Smooth muscle cell (in vitro differentiated cells): ENCODE results near the gene BAHCC1. TPM values are rescaled to one million over a fixed set of nuclear protein-coding genes. Genes with fewer than 3 reads are reported as not detected.

ENCODE experiments used
- DNase-seq: peaks from one replicate; lab custom pipeline; 2025; ENCODE audit not compliant: unreplicated experiment; lab: John Stamatoyannopoulos, UW
- H2AFZ ChIP-seq: fragments of 200-600 bp; sonication (generic); 2 replicates; pipeline ENCODE4 v1.6.0; 2016; ENCODE audit warnings: antibody characterized with exemption, low read depth, mild to moderate bottlenecking
- H3F3A ChIP-seq: fragments of 200-600 bp; sonication (generic); 2 replicates; pipeline ENCODE4 v1.6.0; 2017; ENCODE audit warnings: antibody characterized with exemption, low read depth
- H3K27ac ChIP-seq: fragments of 200-600 bp; sonication (generic); 2 replicates; pipeline ENCODE4 v1.5.1; 2016; ENCODE audit warnings: low read depth, mild to moderate bottlenecking
- H3K27me3 ChIP-seq: fragments of 200-600 bp; sonication (generic); 2 replicates; pipeline ENCODE4 v1.6.1; 2016; ENCODE audit warnings: low read depth, mild to moderate bottlenecking
- H3K36me3 ChIP-seq: fragments of 200-600 bp; sonication (generic); 2 replicates; pipeline ENCODE4 v1.5.1; 2016; ENCODE audit warnings: low read depth
- H3K4me1 ChIP-seq: fragments of 200-600 bp; sonication (generic); 2 replicates; pipeline ENCODE4 v1.5.1; 2016; ENCODE audit warnings: low read depth
- H3K4me2 ChIP-seq: fragments of 200-600 bp; sonication (generic); 2 replicates; pipeline ENCODE4 v1.6.0; 2016; ENCODE audit warnings: mild to moderate bottlenecking
- H3K4me3 ChIP-seq: fragments of 200-600 bp; sonication (generic); 2 replicates; pipeline ENCODE4 v1.5.1; 2016; ENCODE audit warnings: mild to moderate bottlenecking
- H3K79me2 ChIP-seq: fragments of 200-600 bp; sonication (generic); 2 replicates; pipeline ENCODE4 v1.6.0; 2016; ENCODE audit warnings: low read depth, mild to moderate bottlenecking
- H3K9ac ChIP-seq: fragments of 200-600 bp; sonication (generic); 2 replicates; pipeline ENCODE4 v1.6.0; 2016; ENCODE audit warnings: low read depth
- H3K9me3 ChIP-seq: fragments of 200-600 bp; sonication (generic); replicated peaks from 2 replicates; pipeline ENCODE4 v1.5.1; 2016; ENCODE audit warnings: low read depth
- H4K20me1 ChIP-seq: fragments of 200-600 bp; sonication (generic); 2 replicates; pipeline ENCODE4 v1.6.0; 2016; ENCODE audit warnings: low read depth
- WGBS: methylation state at CpG from one replicate; pipeline ENCODE4 v1.1.7; 2016; ENCODE audit warnings: low lambda C conversion rate; 5-methylcytosine and 5-hydroxymethylcytosine counted together
- polyA plus RNA-seq: library from polyadenylated mRNA; unstranded; fragments of >200 nt; fragmentation: Nextera tagmentation; extraction: Ambion mirVana; gene quantifications from 2 replicates; pipeline ENCODE4 v1.2.1, GENCODE V29; 2016
- total RNA-seq: library from RNA; depleted of rRNA; stranded (reverse); fragments of >200 nt; gene quantifications from 2 replicates; pipeline ENCODE4 v1.2.3, GENCODE V29; 2014
- TF ChIP-seq, protein P1 (sequence below): fragments of 200-600 bp; sonication (generic); IDR thresholded peaks from 2 replicates; pipeline ENCODE4 v1.5.1; 2017; ENCODE audit warnings: borderline replicate concordance, mild to moderate bottlenecking, antibody characterized with exemption; ENCODE audit not compliant: insufficient read depth, poor library complexity, severe bottlenecking

BAHCC1 gene
- total and polyA plus RNA-seq, 2 experiments from 2014 or later, result 3.2 to 4.6 TPM

DNA sequence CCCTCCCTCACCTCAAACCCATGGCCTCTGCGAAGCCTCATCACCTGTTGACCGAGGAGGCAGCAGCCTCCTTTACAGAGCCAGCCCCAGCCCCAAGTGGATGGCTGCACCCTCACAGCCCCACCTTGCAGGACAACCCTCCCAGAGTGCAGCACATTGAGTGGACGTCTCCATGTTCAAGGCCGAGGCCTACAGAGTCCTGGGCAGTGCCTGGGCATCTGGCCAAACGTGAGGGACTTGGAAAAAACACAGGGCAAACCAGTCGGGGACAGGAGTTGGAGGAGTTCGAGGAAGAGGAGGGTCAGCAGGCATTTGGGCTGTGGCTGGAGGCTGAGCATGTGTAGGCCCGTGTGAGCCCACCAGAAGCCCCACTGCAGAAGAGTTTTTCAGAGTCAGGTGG is 77.8 kb downstream of the BAHCC1 start:
- Histone ChIP-seq H3K36me3 (no peaks in the 10 kb centered on the region), H3K4me2 (no peak overlapping the region), H3K9me3 (no peaks in the 10 kb centered on the region), H3K27me3 (no peaks in the 10 kb centered on the region), H3K79me2 (no peaks in the 10 kb centered on the region), H2AFZ (no peak overlapping the region), H3K4me3 (no peak overlapping the region), H3K27ac (no peak overlapping the region), H3F3A (no peaks in the 10 kb centered on the region), H4K20me1 (no peaks in the 10 kb centered on the region), H3K9ac (no peak overlapping the region), H3K4me1 (peaks cover 11% of the 10 kb centered on the region)
- no peak for DNase-seq
- TF ChIP-seq, protein P1, sequence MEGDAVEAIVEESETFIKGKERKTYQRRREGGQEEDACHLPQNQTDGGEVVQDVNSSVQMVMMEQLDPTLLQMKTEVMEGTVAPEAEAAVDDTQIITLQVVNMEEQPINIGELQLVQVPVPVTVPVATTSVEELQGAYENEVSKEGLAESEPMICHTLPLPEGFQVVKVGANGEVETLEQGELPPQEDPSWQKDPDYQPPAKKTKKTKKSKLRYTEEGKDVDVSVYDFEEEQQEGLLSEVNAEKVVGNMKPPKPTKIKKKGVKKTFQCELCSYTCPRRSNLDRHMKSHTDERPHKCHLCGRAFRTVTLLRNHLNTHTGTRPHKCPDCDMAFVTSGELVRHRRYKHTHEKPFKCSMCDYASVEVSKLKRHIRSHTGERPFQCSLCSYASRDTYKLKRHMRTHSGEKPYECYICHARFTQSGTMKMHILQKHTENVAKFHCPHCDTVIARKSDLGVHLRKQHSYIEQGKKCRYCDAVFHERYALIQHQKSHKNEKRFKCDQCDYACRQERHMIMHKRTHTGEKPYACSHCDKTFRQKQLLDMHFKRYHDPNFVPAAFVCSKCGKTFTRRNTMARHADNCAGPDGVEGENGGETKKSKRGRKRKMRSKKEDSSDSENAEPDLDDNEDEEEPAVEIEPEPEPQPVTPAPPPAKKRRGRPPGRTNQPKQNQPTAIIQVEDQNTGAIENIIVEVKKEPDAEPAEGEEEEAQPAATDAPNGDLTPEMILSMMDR, result no peak
- WGBS, result 97% methylated on average over 7 of the region's 8 CpGs

DNA sequence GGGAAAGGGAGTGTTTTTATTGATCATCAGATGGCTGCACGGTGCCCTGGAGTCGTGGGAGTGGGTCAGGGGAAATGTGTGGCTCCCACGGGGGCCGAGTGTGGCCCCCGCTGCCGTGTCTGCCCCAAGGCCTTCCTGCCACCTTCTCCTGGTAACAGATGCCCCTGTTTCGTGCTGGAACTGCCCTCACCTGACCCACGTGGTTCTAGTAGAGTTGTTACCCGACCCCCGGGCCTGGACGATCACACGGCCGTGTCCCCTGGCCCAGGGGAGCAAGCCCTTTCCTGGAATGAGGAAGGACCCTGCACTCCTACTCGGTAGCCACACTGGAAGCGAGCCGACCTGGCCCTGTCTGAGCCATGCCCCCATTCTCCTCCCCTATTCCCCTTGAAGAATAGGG is 79.7 kb downstream of the BAHCC1 start:
- peaks cover 11% of the 10 kb centered on the region for H3K4me1 ChIP-seq
- H3K27me3 ChIP-seq, result no peaks in the 10 kb centered on the region
- no peak overlapping the region for H3K4me3 ChIP-seq
- H3K36me3 ChIP-seq, result no peaks in the 10 kb centered on the region
- H3K9ac ChIP-seq, result no peak overlapping the region
- H3K9me3 ChIP-seq, result no peaks in the 10 kb centered on the region
- no peaks in the 10 kb centered on the region for H3K79me2 ChIP-seq
- H3K4me2 ChIP-seq, result no peak overlapping the region
- 91% methylated on average over 16 of the region's 16 CpGs for WGBS
- H3F3A ChIP-seq, result peaks cover 3% of the 10 kb centered on the region
- no peak overlapping the region for H2AFZ ChIP-seq
- no peak for DNase-seq
- no peak overlapping the region for H3K27ac ChIP-seq
- H4K20me1 ChIP-seq, result no peaks in the 10 kb centered on the region
- TF ChIP-seq, protein P1, result no peak

DNA sequence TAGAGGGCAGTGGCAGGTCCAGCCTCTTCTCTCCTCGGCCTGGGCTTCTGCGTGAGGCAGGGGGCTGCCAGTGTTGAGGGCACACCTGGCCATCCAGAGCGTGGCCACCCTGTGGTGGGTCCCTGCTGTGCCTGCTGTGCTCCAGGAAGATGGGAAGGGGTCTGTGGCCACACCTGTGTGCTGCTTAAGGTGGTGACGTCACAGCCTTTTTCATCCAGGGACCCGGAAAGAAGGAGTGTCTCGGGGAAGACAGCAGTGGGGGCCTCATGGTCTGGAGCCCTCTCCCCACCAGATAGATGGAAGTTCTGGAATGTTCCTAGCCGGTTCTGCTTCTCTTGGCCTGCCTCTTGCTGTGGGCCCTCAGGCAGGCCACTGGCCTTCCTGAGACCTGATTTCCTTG is 80.8 kb downstream of the BAHCC1 start:
- TF ChIP-seq, protein P1, result no peak
- WGBS, result 98% methylated on average over 7 of the region's 7 CpGs
- no peaks in the 10 kb centered on the region for H4K20me1 ChIP-seq

DNA sequence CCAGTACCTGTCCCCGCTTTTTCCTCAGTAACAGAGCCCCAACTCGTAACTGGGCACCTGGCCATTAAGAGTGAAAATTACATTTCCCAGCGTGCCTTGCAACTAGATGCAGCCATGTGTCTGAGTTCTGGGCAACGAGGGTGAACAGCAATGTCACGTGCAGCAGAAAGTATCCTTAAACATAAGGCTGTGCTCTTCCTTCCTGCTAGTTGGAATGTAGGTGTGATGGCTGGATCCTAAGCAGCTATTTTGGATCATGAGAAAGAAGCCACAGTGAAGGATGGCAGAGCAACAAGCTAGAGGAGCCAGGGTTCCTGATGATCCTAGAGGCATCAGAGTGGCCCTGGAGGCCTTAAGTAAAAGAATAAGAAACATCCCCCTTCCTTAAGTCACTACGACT is 81.4 kb downstream of the BAHCC1 start:
- no peak overlapping the region for H3K4me2 ChIP-seq
- no peak overlapping the region for H3K9ac ChIP-seq
- TF ChIP-seq, protein P1, result no peak
- DNase-seq, result no peak
- no peaks in the 10 kb centered on the region for H3K9me3 ChIP-seq
- H3K79me2 ChIP-seq, result no peaks in the 10 kb centered on the region
- no peaks in the 10 kb centered on the region for H3K4me1 ChIP-seq
- no peak overlapping the region for H2AFZ ChIP-seq
- H4K20me1 ChIP-seq, result no peaks in the 10 kb centered on the region
- H3K27me3 ChIP-seq, result no peaks in the 10 kb centered on the region
- 94% methylated on average over 6 of the region's 6 CpGs for whole genome bisulfite sequencing
- H3K4me3 ChIP-seq, result no peak overlapping the region
- H3F3A ChIP-seq, result peaks cover 4% of the 10 kb centered on the region
- no peaks in the 10 kb centered on the region for H3K36me3 ChIP-seq
- no peak overlapping the region for H3K27ac ChIP-seq

More for the DNA sequence above, 80.8 kb downstream of the BAHCC1 start:
- no peak overlapping the region for H3K27ac ChIP-seq
- H3K9ac ChIP-seq, result no peak overlapping the region
- H3K36me3 ChIP-seq, result no peaks in the 10 kb centered on the region
- H2AFZ ChIP-seq, result no peak overlapping the region
- no peak for DNase-seq
- H3K9me3 ChIP-seq, result no peaks in the 10 kb centered on the region
- H3K27me3 ChIP-seq, result no peaks in the 10 kb centered on the region
- no peak overlapping the region for H3K4me3 ChIP-seq
- peaks cover 3% of the 10 kb centered on the region for H3K4me1 ChIP-seq
- H3K79me2 ChIP-seq, result no peaks in the 10 kb centered on the region
- H3F3A ChIP-seq, result peaks cover 4% of the 10 kb centered on the region
- H3K4me2 ChIP-seq, result no peak overlapping the region
